HG03025 (cell line): ENCODE measurements around the gene SDK2.
"Not testable (repeated sequence)": the region's sequence is repeated elsewhere in the genome, so short reads cannot be mapped to it uniquely, and the experiment has no call there.

Experiments
- ATAC-seq: cut with Tn5 transposase; IDR thresholded peaks from one replicate; pipeline ENCODE4 v1.9.1; 2021; ENCODE audit warnings: mild to moderate bottlenecking, moderate library complexity; ENCODE audit not compliant: unreplicated experiment, low FRiP score

The SDK2 gene

GRCh38 chr17:73341350-73342049 lies 302.7 kb downstream of the SDK2 start:
- no peak for ATAC-seq

GRCh38 chr17:73340093-73340596 lies 304.1 kb downstream of the SDK2 start:
- no peak for ATAC-seq

GRCh38 chr17:73338566-73339197 lies 305.6 kb downstream of the SDK2 start:
- ATAC-seq: no peak

GRCh38 chr17:73338050-73338521 lies 306.2 kb downstream of the SDK2 start:
- no peak for ATAC-seq

- no peak for ATAC-seq
Observed at GRCh38 chr17:73337330-73337710, 306.9 kb downstream of the SDK2 start.

DNA sequence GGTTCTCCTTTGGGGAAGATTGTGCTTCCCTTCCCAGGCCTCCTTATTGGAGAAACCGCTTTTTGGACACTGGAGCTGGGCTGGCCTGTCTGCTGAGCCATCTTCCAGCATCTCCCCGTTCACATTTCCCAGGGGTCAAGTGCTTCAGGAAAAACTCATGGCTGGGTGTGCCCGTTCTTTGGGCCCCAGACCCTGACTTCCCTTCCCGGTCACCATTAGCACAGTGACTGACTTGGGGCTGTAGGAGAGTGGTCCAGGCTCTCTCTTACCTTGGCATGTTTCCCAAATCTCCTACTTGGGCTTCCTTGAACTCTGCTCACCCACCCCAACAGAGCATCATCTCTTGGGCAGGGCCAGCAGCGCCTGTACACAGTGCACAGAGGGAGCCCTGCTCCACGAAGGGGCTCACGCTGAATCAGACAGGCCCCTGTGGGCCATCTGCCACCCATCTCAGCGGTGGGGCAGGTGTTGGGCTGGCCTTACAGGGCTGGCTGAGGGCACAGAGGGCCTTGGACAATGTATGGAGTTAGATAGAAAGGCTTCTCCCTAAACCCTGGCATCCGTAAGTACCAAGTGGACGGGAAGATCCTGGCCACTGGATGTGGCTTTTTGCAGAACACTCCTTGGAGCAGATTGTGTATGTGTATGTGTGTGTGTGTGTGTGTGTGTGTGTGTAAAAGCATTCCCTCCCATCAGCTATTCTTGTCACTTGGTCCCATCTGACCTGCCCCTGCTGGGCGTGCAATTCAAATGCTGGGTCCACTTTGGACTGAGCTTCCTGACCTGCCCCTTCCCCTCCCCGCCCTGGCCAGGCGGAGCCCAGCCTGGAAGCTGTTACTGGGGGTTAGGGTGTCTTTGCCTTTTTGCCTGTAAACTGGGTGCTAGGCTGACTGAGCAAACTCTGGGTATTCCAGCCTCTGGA lies 307.6 kb downstream of the SDK2 start:
- no peak for ATAC-seq

DNA sequence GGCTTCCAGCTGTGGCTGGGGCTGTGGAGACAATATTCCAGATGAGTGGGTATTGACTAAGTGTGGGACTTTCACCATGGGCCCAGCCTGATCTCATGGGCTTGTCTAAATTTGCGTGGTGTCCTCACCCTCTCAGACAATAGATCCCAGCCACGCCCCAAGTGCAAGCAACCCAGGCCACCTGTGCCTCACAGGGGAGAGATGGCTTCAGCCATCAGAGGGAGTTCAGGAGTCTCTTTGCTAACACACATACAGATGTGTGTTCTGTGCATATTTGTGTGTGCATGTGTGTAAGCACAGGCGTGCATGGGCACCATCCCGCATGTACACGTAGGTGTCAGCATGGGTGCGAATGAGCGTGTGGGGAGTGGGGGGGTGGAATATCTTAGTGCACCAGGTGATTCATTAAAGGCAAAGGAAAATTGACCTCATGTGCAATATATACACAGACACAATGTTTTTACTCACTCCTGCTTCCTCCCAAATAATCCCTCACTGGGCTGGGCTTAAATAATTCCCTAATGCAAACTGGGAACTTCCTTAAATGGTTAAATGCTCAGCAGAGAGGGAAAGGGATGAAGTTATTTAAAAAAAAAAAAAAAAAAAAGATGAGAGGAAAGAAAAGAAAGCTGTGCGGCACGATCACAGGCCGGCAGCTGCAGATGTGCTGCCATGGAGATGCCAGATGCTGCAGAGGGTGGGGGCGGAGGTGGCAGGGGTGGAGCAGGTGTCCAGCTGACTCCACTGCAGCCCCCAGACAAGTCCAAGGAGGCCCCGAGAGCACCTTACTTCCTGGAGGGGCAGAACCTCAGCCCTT lies 308.4 kb downstream of the SDK2 start:
- no peak for ATAC-seq

DNA sequence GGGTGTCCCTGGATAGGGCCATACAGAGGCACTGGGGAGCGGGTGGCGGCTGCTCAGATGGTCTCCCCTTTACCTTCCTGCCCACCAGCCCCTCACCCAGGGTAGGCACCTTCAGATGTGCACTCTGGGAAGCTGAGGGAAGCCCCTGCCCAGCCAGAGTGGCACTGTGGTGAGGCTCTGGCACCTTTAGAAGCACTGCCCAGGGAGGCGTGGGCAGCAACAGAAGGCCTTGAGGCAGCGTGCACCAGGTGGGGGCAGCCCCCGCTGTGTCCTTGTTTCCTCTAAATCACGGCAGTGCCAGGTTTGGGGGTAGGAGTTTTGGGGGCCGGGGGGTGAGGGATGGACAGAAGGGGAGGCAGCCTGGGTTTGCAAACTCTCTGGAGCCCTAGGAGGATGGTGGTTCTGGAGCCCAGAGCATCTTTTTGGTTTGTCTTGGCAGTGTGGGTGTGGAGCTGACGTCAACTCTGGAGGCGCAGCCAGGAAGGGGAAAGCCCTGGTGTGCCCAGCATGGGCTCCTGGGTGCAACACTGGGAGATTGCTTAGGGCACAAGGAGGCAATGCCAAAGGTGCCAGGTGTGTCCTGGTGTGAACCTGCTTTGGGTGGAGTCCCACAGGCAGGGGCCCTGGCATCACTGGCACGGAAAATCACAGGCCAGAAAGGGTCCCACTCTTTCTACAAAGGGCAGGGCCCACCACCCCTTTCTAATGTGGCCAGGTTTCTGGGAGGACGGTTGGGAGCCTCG lies 309.3 kb downstream of the SDK2 start:
- ATAC-seq: no peak

DNA sequence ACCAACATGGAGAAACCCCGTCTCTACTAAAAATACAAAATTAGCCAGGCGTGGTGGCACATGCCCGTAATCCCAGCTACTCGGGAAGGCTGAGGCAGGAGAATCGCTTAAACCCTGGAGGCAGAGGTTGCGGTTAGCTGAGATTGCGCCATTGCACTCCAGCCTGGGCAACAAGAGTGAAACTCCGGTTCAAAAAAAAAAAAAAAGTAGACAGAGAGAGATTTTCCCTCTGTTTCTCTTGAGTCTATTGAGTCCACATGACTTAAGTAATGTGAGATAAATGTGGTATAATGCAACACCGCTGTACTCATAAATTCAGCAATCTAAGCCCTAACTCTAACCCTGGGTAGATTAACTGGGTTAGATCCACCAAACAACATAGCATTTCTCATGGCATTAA lies 310.8 kb downstream of the SDK2 start:
- not testable (repeated sequence) for ATAC-seq

DNA sequence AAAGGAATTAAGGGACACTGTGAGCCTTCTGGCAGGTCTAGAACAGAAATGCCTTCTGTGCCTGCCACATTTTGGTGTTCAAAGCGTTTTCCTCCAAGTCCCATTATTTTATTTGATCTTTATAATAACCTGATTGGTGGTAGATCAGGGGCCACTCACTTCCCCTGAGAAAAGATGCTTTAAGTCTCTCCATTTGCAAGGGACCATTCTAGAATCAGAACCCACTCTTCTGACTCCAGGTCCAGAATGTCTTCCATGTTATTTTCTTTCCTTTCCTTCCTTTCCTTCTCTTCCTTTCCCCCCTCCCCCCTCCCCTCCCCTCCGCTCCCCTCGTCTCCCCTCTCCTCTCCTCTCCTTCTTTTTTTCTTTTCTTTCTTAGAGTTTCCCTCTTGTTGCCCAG lies 313.2 kb downstream of the SDK2 start:
- ATAC-seq: no peak

- ATAC-seq: no peak
Observed at GRCh38 chr17:73327676-73328075, 316.6 kb downstream of the SDK2 start.

- ATAC-seq: no peak
Observed at GRCh38 chr17:73325527-73325842, 318.8 kb downstream of the SDK2 start.

DNA sequence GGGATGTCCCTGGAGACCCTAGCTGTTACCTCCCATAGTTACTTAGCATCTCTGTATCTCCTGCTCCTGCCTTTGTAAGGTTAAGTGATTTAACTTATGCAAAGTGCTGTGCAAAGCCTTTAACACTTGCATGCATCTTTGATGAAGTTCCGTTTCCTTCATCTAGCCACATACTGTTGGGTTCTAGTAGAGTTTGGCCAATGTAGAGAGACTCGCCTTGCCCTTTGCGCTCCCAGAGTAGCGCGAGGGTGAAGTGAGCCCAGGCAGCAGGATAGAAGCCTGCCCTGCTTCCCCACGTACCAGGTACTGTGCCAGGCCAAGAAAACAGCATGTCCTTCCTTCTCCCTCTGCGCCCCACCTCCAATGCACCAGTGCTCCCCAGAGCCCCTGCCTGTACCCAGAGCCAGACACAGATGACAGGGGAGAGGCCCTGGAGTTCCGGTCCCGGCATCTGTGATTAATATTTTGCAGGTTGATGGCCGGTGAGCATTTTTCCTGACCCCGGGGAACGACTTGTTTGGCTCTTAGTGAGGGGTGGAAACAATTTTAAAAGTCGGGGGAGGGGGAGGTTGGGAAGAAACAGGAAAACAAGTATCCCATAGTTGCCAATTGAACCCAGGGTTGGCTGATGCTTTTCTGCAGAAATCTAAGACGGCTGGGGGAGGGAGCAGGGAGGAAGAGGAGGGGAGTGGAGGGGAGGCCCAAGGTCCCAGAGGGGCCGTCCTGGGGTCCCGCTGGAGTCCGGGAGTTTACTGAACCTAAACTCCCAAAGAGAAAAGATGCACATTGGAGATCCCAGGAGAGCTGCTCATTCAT lies 319.3 kb downstream of the SDK2 start:
- ATAC-seq: no peak

DNA sequence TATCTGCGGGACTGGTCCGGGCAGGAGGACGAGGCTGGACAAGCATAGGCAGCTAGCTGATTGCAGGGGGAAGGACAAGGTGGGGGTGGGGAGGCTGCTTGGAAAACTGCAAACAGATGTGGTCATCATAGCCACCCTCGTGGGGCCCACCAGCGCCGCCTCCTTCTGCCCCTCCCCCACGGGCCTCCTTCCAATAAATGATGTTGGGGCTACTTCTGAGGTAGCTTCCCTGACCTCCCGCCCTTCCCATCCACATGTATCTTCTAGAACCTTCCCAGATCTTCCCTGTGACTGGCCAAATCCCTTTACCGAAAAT lies 320.1 kb downstream of the SDK2 start:
- ATAC-seq: no peak

DNA sequence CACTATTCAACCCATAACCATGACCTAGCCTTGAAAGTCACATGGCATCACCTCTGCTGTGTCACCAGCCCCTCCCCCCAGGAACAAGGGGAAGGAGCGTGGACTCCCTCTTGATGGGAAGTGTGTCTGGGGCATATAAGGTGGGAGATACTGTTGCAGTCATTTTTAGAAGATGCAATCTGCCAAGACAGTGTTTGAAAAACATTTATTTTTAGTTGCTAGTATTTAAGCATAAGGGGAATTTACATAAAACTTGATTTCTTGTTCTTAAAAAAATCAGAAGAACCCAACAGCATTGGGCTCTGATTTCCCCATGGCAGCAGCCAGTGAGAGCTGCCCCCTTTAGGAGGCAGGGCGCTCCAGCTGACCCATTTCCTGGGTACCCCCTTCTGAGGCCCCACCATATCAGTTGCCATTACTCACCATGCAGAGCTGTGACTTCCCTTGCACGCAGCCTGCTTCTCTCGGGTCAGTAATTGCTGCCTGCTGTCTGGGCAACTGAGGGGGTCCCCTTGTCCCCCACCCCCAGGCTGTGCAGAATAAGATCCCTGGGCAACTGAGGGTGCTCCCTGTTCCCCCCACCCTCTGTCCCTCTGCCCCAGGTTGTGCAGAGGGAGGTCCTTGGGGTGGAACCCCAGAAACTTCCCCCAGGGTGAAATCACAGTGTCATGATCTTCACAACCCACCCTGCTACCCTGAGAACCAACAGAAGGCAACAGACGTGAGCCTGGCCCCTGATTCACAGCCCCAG lies 320.7 kb downstream of the SDK2 start:
- no peak for ATAC-seq

GRCh38 chr17:73320601-73321264 lies 323.5 kb downstream of the SDK2 start:
- no peak for ATAC-seq

DNA sequence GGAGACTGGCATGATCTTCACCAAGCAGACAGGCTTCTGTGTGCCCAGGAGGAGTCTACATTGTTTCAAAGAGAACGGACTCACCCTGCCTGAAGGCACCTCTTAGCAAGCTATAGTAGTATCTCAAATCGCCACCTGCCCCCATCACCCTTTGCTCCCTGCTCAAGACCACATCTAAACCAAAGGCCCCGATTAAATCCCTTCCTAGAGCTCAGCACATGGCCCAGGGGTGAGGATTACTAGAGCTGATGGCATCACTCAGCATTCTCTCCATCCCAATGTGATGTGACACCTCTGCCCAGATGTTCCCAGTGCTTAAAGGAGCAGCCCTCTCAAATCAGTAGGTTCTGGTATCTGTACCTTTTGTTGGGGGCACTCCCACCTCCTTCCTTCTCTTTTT lies 324.5 kb downstream of the SDK2 start:
- no peak for ATAC-seq

GRCh38 chr17:73318836-73319235 lies 325.4 kb downstream of the SDK2 start:
- ATAC-seq: no peak
